Effector memory CD4-positive, alpha-beta T cell (primary cell): ENCODE measurements around the gene TFAP2B.

Source experiments
- DNase-seq, 3 donors: peaks; one replicate each; pipeline ENCODE4 v3.0.0-alpha.2; 2020
- H3K27ac ChIP-seq: 2 replicates; pipeline ENCODE4 v1.7.0; 2013; ENCODE audit warnings: mild to moderate bottlenecking, low read length, moderate library complexity; ENCODE audit not compliant: insufficient read depth, poor library complexity, severe bottlenecking
- H3K27me3 ChIP-seq: replicated peaks from 2 replicates; pipeline ENCODE4 v1.7.0; 2013; ENCODE audit warnings: mild to moderate bottlenecking, low read length; ENCODE audit not compliant: insufficient read depth, control insufficient read depth, poor library complexity, severe bottlenecking
- H3K36me3 ChIP-seq: 2 replicates; pipeline ENCODE4 v1.7.0; 2013; ENCODE audit warnings: mild to moderate bottlenecking, low read length, moderate library complexity; ENCODE audit not compliant: control insufficient read depth, insufficient read depth
- H3K4me1 ChIP-seq: 2 replicates; pipeline ENCODE4 v1.7.0; 2013; ENCODE audit warnings: low read length, mild to moderate bottlenecking; ENCODE audit not compliant: control insufficient read depth, insufficient read depth, poor library complexity, severe bottlenecking
- H3K4me3 ChIP-seq: 2 replicates; pipeline ENCODE4 v1.7.0; 2013; ENCODE audit warnings: low read length, low read depth, mild to moderate bottlenecking; ENCODE audit not compliant: insufficient read depth, poor library complexity, severe bottlenecking
- H3K9me3 ChIP-seq: 2 replicates; pipeline ENCODE4 v1.7.0; 2013; ENCODE audit warnings: mild to moderate bottlenecking, low read length, moderate library complexity; ENCODE audit not compliant: control insufficient read depth

Gene TFAP2B

GRCh38 chr6:50846144-50846851 is 27.6 kb downstream of the TFAP2B start:
- H3K27ac ChIP-seq: no peak overlapping the region
- no peaks in the 10 kb centered on the region for H3K4me1 ChIP-seq
- DNase-seq: no peak
- H3K9me3 ChIP-seq: no peaks in the 10 kb centered on the region
- no peaks in the 10 kb centered on the region for H3K36me3 ChIP-seq
- no peak overlapping the region for H3K4me3 ChIP-seq
- peaks cover 13% of the 10 kb centered on the region for H3K27me3 ChIP-seq

GRCh38 chr6:50846852-50847155 is 28.1 kb downstream of the TFAP2B start:
- Histone ChIP-seq H3K27me3 (peaks cover 12% of the 10 kb centered on the region), H3K9me3 (no peaks in the 10 kb centered on the region), H3K36me3 (no peaks in the 10 kb centered on the region), H3K4me3 (no peak overlapping the region), H3K27ac (no peak overlapping the region), H3K4me1 (no peaks in the 10 kb centered on the region)
- no peak for DNase-seq

- no peak for DNase-seq
- peaks cover 3% of the 10 kb centered on the region for H3K27me3 ChIP-seq
Measured at GRCh38 chr6:50847890-50848594, 29.4 kb downstream of the TFAP2B start.

GRCh38 chr6:50848989-50849795 is 30.5 kb downstream of the TFAP2B start:
- Histone ChIP-seq H3K27ac (no peak overlapping the region), H3K4me1 (no peaks in the 10 kb centered on the region), H3K27me3 (peaks cover 3% of the 10 kb centered on the region), H3K36me3 (no peaks in the 10 kb centered on the region), H3K9me3 (no peaks in the 10 kb centered on the region), H3K4me3 (no peak overlapping the region)
- no peak for DNase-seq

More at GRCh38 chr6:50847890-50848594, 29.4 kb downstream of the TFAP2B start:
- Histone ChIP-seq H3K27ac (no peak overlapping the region), H3K9me3 (no peaks in the 10 kb centered on the region), H3K4me3 (no peak overlapping the region), H3K4me1 (no peaks in the 10 kb centered on the region), H3K36me3 (no peaks in the 10 kb centered on the region)

GRCh38 chr6:50849796-50850180 is 31.1 kb downstream of the TFAP2B start:
- Histone ChIP-seq H3K4me3 (no peak overlapping the region), H3K27me3 (no peaks in the 10 kb centered on the region), H3K36me3 (no peaks in the 10 kb centered on the region), H3K4me1 (no peaks in the 10 kb centered on the region), H3K27ac (no peak overlapping the region), H3K9me3 (no peaks in the 10 kb centered on the region)
- no peak for DNase-seq

- Histone ChIP-seq H3K4me3 (no peak overlapping the region), H3K27me3 (no peaks in the 10 kb centered on the region), H3K36me3 (no peaks in the 10 kb centered on the region), H3K9me3 (no peaks in the 10 kb centered on the region), H3K4me1 (no peaks in the 10 kb centered on the region), H3K27ac (no peak overlapping the region)
- DNase-seq: no peak
Measured at GRCh38 chr6:50850223-50851048, 31.8 kb downstream of the TFAP2B start.

- Histone ChIP-seq H3K4me1 (no peaks in the 10 kb centered on the region), H3K27me3 (no peaks in the 10 kb centered on the region), H3K4me3 (no peak overlapping the region), H3K36me3 (no peaks in the 10 kb centered on the region), H3K27ac (no peak overlapping the region), H3K9me3 (no peaks in the 10 kb centered on the region)
- no peak for DNase-seq
Measured at GRCh38 chr6:50851049-50851845, 32.6 kb downstream of the TFAP2B start.

- Histone ChIP-seq H3K4me1 (no peaks in the 10 kb centered on the region), H3K4me3 (no peak overlapping the region), H3K9me3 (no peaks in the 10 kb centered on the region), H3K27me3 (no peaks in the 10 kb centered on the region), H3K36me3 (no peaks in the 10 kb centered on the region), H3K27ac (no peak overlapping the region)
- no peak for DNase-seq
Measured at GRCh38 chr6:50853939-50854338, 35.3 kb downstream of the TFAP2B start.

- H3K4me3 ChIP-seq: no peak overlapping the region
Measured at GRCh38 chr6:50861692-50862091, 43.0 kb downstream of the TFAP2B start.

More at GRCh38 chr6:50861692-50862091, 43.0 kb downstream of the TFAP2B start:
- Histone ChIP-seq H3K27me3 (no peaks in the 10 kb centered on the region), H3K27ac (no peak overlapping the region), H3K36me3 (no peaks in the 10 kb centered on the region), H3K9me3 (no peaks in the 10 kb centered on the region), H3K4me1 (no peaks in the 10 kb centered on the region)
- no peak for DNase-seq
